CD4-positive, alpha-beta T cell treated with Interferon gamma for 1 hour (primary cell): ENCODE results near the gene TSTD2.

Source experiments
- DNase-seq: peaks from one replicate; pipeline ENCODE4 v3.0.0-alpha.2; 2020

TSTD2 gene

GRCh38 chr9:97560154-97560553 is 73.0 kb downstream of the TSTD2 start:
- no peak for DNase-seq

- no peak for DNase-seq
Measured at GRCh38 chr9:97559111-97559514, 74.1 kb downstream of the TSTD2 start.

GRCh38 chr9:97558701-97559101 is 74.5 kb downstream of the TSTD2 start:
- no peak for DNase-seq

- DNase-seq = no peak
Measured at GRCh38 chr9:97557606-97558095, 75.5 kb downstream of the TSTD2 start.

- no peak for DNase-seq
Measured at GRCh38 chr9:97556721-97557605, 76.2 kb downstream of the TSTD2 start.

GRCh38 chr9:97556036-97556720 is 77.0 kb downstream of the TSTD2 start:
- DNase-seq = no peak

- DNase-seq = no peak
Measured at GRCh38 chr9:97555164-97555563, 78.0 kb downstream of the TSTD2 start.

- DNase-seq = no peak
Measured at GRCh38 chr9:97554566-97555075, 78.5 kb downstream of the TSTD2 start.

GRCh38 chr9:97553841-97554240 is 79.3 kb downstream of the TSTD2 start:
- DNase-seq = no peak

- no peak for DNase-seq
Measured at GRCh38 chr9:97553141-97553540, 80.0 kb downstream of the TSTD2 start.

GRCh38 chr9:97551308-97551707 is 81.9 kb downstream of the TSTD2 start:
- no peak for DNase-seq

- no peak for DNase-seq
Measured at GRCh38 chr9:97550386-97550785, 82.8 kb downstream of the TSTD2 start.
